Pancreas (tissue), 10 donors: ENCODE results near the gene RAB11B. TPM values are rescaled to one million over a fixed set of nuclear protein-coding genes. Genes with fewer than 3 reads are reported as not detected.
"Not testable (repeated sequence)": the region's sequence is repeated elsewhere in the genome, so short reads cannot be mapped to it uniquely, and the experiment has no call there.

Experiments used
- ATAC-seq, 4 donors: fragments of 200-7000 bp; cut with Tn5 transposase; one replicate each; pipeline versions ENCODE4 v1.8.0 to v1.9.1; 2020; ENCODE audit warnings: mild to moderate bottlenecking in 4 of 4, moderate library complexity in 4 of 4
- DNase-seq, 6 donors: peaks; one replicate each; pipeline ENCODE4 v3.0.0-alpha.2; 2020
- FAIRE-seq: peaks from 2 replicates; lab custom pipeline; 2012; peaks lifted over from hg19 to GRCh38; lab: Jason Lieb, UNC
- H3K27ac ChIP-seq, 4 donors: fragments of 200-600 bp; sonication (generic); 1 replicate in 3 of 4; 2 replicates in 1 of 4; pipeline versions ENCODE4 v1.5.0 to v1.8.0; 2020
- H3K27me3 ChIP-seq, 4 donors: fragments of 200-600 bp; one replicate each; pipeline ENCODE4 v1.8.0; 2021
- H3K36me3 ChIP-seq, 3 donors: fragments of 200-600 bp; sonication (generic) in 1 of 3; one replicate each; pipeline versions ENCODE4 v1.5.0 to v1.8.0; 2020 to 2021
- H3K4me1 ChIP-seq, 3 donors: fragments of 200-600 bp; one replicate each; pipeline ENCODE4 v1.8.0; 2021
- H3K4me3 ChIP-seq, 4 donors: fragments of 200-600 bp; sonication (generic) in 2 of 4; one replicate each; pipeline versions ENCODE4 v1.5.0 to v1.8.0; 2020 to 2021
- H3K9me3 ChIP-seq, 4 donors: fragments of 200-600 bp; one replicate each; pipeline ENCODE4 v1.8.0; 2021
- WGBS, 2 donors: extraction: QIAGEN DNeasy Blood & Tissue Kit; methylation state at CpG; one replicate each; pipeline ENCODE4 v1.1.7; 2013; 5-methylcytosine and 5-hydroxymethylcytosine counted together
- intact Hi-C, 3 donors: fragments of 100-400 bp; cut with DNase I; formaldehyde crosslinking; loops; one replicate each; pipeline versions ENCODE4 v1.11.1 to v1.14.2; 2022
- polyA plus RNA-seq, 2 donors: library from polyadenylated mRNA; stranded (reverse); fragments of 200-250 nt; gene quantifications; one replicate each; pipeline ENCODE4 v1.2.3, GENCODE V29; 2013
- total RNA-seq, 6 donors: library from RNA; stranded (reverse); fragmentation: NEBNext Ultra II Directional in 4 of 6; extraction: Animal tissue kit (Norgen Biotek cat#: 25700) in 4 of 6; gene quantifications; one replicate each; pipeline versions ENCODE4 v1.2.1 to v1.2.4, GENCODE V29; 2021 to 2023
- TF ChIP-seq, protein P1 (sequence below), 4 donors: fragments of 200-600 bp; sonication (generic) in 3 of 4; IDR thresholded peaks; one replicate each; pipeline versions ENCODE4 v1.5.0 to v1.8.0; 2021; ENCODE audit warnings: antibody characterized with exemption in 4 of 4
- donor health status: healthy with polysubstance abuse.
- donor health status: DM: no; HTN: no; CAD: no; lungs with moderate emphysema.
- donor health status: DM: no; HTN: no; CAD: no.
- donor health status: control.
- donor health status: control.
- donor health status: Bipolar disorder and iron deficiency.
- donor health status: DM: yes; HTN: yes; CAD: no.
- donor health status: DM: no; HTN: no; CAD: no.
- donor health status: DM: no; HTN: no; CAD: no.
- donor health status: DM: yes; HTN: yes; CAD: no.

The RAB11B gene
- total and polyA plus RNA-seq, 8 donors = 52.1 to 107 (median 60.5) TPM

DNA sequence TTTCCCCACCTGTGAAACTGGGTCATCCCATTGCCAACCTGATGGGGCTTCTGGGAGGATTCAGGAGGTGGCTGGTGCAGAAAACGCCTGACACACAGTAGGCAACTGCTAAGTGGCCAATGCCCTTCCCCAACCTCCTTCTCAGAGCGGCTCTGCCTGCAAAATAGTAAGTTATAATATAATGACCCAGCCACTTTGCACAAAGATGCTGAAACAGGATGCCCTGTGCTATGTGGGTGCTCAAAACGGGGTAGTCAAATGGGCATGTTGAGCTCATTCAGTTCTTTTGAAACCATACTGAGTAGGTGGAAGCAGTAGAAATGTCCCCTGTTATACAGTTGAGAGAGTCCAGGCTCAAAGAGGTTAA lies 23.5 kb downstream of the RAB11B start:
- no peak for DNase-seq
- FAIRE-seq = no peak
- intact Hi-C loops = no loop called here
- 12 to 20% methylated on average over 3 of the region's 3 CpGs for WGBS, 2 donors
- H3K4me1 ChIP-seq = peaks cover 0 to 2% (median 0%) of the 10 kb centered on the region in 3 donors
- no peaks in the 10 kb centered on the region for H3K9me3 ChIP-seq
- ATAC-seq = no peak
- TF ChIP-seq, protein P1, sequence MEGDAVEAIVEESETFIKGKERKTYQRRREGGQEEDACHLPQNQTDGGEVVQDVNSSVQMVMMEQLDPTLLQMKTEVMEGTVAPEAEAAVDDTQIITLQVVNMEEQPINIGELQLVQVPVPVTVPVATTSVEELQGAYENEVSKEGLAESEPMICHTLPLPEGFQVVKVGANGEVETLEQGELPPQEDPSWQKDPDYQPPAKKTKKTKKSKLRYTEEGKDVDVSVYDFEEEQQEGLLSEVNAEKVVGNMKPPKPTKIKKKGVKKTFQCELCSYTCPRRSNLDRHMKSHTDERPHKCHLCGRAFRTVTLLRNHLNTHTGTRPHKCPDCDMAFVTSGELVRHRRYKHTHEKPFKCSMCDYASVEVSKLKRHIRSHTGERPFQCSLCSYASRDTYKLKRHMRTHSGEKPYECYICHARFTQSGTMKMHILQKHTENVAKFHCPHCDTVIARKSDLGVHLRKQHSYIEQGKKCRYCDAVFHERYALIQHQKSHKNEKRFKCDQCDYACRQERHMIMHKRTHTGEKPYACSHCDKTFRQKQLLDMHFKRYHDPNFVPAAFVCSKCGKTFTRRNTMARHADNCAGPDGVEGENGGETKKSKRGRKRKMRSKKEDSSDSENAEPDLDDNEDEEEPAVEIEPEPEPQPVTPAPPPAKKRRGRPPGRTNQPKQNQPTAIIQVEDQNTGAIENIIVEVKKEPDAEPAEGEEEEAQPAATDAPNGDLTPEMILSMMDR (IDR thresholded peaks at IDR 0.05) = no peak
- H3K27ac ChIP-seq = no peak overlapping the region
- no peaks in the 10 kb centered on the region for H3K36me3 ChIP-seq
- peak overlapping the region; percentile 67 to 95 (median 86) for H3K4me3 ChIP-seq
- H3K27me3 ChIP-seq = no peaks in the 10 kb centered on the region

DNA sequence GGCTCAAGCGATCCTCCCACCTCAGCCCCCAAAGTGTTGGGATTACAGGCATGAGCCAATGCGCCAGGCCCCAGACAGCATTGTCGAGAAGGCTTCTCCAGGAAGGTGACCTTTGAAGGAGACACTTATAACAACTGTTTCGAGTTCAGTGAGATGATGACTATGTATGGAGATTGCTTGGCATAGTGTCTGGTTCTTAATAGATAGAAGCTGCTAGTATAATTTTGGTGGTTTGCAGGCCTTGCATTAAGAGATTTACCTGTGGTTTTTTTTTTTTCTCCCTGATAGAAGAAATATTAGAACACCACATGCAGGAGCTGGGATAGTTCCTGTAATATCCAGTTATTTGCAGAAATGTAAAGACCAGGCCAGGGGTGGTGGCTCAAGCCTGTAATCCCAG lies 26.6 kb downstream of the RAB11B start:
- TF ChIP-seq, protein P1 (IDR thresholded peaks at IDR 0.05) = no peak
- Histone ChIP-seq H3K27ac (no peak overlapping the region), H3K9me3 (no peaks in the 10 kb centered on the region), H3K4me1 (peaks cover 0 to 4% (median 0%) of the 10 kb centered on the region in 3 donors), H3K36me3 (no peaks in the 10 kb centered on the region), H3K27me3 (no peaks in the 10 kb centered on the region), H3K4me3 (no peak overlapping the region)
- intact Hi-C loops = no loop called here
- FAIRE-seq = no peak
- no peak for DNase-seq
- ATAC-seq = no peak
- 69 to 81% methylated on average over 4 of the region's 4 CpGs for WGBS, 2 donors

DNA sequence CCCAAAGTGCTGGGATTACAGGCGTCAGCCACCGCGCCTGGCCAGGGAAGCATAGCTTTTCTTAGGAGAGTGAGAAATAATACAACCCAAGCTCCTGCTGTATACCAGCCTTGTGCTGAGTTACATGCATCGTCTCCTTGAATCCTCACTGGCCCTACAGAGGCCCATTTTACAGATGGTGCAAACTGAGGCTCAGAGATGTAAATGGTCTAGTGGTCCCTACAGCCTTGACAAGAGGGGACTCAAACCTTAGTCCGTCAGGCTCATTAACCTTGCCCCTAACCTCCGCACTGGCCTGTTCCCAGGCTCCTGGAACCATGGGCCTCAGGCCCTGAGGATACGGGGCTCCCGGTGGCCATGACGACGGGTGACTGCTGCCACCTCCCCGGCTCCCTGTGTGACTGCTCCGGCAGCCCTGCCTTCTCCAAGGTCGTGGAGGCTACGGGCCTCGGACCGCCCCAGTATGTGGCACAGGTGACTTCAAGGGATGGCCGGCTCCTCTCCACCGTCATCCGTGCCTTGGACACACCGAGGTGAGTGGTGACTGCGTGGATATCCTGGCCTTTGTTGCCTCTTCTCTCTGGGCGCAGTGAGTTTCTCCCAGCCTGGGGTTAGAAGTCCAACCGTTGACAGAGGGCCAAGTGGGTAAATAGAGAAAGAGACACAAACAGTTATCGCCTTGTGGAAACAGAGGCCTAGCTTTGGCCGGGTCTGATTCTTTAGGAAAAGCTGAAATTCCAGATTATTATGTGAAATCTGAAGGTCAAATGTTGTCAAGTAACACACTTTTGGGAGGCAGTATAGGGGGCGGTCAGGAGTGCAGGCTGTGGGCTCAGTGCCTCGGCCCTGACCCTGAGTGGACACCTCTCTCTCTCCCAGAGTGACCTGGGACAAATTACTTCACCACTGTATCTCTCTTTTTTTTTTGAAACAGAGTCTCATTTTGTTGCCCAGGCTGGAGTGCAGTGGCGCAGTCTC lies 31.6 kb downstream of the RAB11B start:
- Histone ChIP-seq H3K27ac (peak overlapping the region in 3 of 4 donors; percentile 13 to 36 (median 28)), H3K9me3 (no peaks in the 10 kb centered on the region), H3K4me3 (no peak overlapping the region), H3K27me3 (no peaks in the 10 kb centered on the region), H3K4me1 (peaks cover 0 to 12% (median 0%) of the 10 kb centered on the region in 3 donors), H3K36me3 (no peaks in the 10 kb centered on the region)
- intact Hi-C loops = no loop called here
- DNase-seq (peak in 4 of 6 donors; percentile 32 to 81 (median 54)), ATAC-seq (peak; percentile 17 to 74 (median 63)), FAIRE-seq (no peak)
- TF ChIP-seq, protein P1 (IDR thresholded peaks at IDR 0.05) = no peak
- 55 to 61% methylated on average over 28 of the region's 28 CpGs for WGBS, 2 donors

DNA sequence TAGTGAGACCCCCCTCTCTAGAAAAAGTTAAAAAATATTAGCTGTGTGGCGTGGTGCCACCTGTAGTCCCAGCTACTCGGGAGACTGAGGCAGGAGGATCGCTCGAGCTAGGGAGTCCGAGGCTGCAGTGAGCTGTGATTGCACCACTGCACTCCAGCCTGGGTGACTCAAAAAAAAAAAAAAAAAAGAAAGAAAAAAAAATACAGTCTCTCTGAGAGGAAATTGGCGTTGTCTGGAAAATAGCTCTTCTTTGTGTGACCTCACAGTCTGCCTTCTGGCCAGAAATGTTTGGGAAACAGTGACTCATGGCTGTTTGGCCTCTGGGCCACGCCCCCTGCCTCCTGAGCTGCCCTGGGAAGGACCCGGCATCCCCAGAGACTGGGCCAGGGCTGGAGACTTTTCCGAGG lies 33.7 kb downstream of the RAB11B start:
- WGBS, 2 donors = 69 to 70% methylated on average over 9 of the region's 9 CpGs
- DNase-seq (peak in 5 of 6 donors; percentile 57 to 83 (median 76)), ATAC-seq (peak; percentile 27 to 96 (median 84)), FAIRE-seq (peak; percentile 95)
- H3K9me3 ChIP-seq = no peaks in the 10 kb centered on the region
- H3K36me3 ChIP-seq = no peaks in the 10 kb centered on the region
- TF ChIP-seq, protein P1 (IDR thresholded peaks at IDR 0.05) = no peak
- intact Hi-C loops = no loop called here
- H3K4me3 ChIP-seq = no peak overlapping the region
- peaks cover 0 to 12% (median 0%) of the 10 kb centered on the region in 3 donors for H3K4me1 ChIP-seq
- peak overlapping the region in 2 of 4 donors; percentile 74 to 84 for H3K27ac ChIP-seq
- H3K27me3 ChIP-seq = no peaks in the 10 kb centered on the region

DNA sequence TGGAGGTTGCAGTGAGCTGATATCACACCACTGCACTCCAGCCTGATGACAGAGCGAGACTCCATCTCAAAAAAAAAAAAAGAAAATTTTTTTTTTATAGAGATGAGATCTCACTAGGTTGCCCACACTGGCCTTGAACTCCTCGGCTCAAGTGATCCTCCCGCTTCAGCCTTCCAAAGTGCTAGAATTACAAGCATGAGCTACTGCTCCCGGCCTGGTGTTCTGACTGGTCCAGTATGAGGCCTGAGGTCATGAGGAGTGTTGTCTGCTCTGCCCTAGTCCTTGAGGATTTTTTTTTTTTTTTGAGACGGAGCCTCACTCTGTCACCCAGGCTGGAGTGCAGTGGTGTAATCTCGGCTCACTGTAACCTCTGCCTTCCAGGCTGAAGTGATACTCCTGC lies 35.2 kb downstream of the RAB11B start:
- DNase-seq, H3K4me3 ChIP-seq, H3K27me3 ChIP-seq, H3K36me3 ChIP-seq, FAIRE-seq, ATAC-seq, H3K27ac ChIP-seq, intact Hi-C loops, H3K9me3 ChIP-seq: not testable (repeated sequence)
- H3K4me1 ChIP-seq = peaks cover 0 to 12% (median 0%) of the 10 kb centered on the region in 3 donors
- WGBS, 2 donors = 89 to 90% methylated on average over 6 of the region's 6 CpGs
